Calu3 (cell line): ENCODE data around the gene CNTNAP2. TPM values are rescaled to one million over a fixed set of nuclear protein-coding genes. Genes with fewer than 3 reads are reported as not detected.
A peak's percentile ranks its signal among the peaks of the same experiment; 100 is the strongest.

Experiments
- BruUV-seq: library from RNA; stranded (reverse); fragments of 400-500 nt; replicated peaks from 2 replicates; lab custom pipeline; 2021; lab: Mats Ljungman, UMichigan
- CTCF ChIA-PET: fragments of 300-600 bp; sonication (Branson Sonifier 250); formaldehyde crosslinking; loops from one replicate; lab custom pipeline; 2022; ENCODE audit warnings: antibody characterized with exemption; lab: Charles Lee
- DNase-seq: peaks from one replicate; pipeline ENCODE4 v3.0.0; 2022
- H3K27ac Mint-ChIP-seq: one replicate; pipeline ENCODE4 v1.8.0; 2022; ENCODE audit warnings: mixed read lengths; ENCODE audit not compliant: unreplicated experiment
- H3K27me3 Mint-ChIP-seq: one replicate; pipeline ENCODE4 v1.8.0; 2022; ENCODE audit warnings: mixed read lengths; ENCODE audit not compliant: unreplicated experiment
- H3K36me3 Mint-ChIP-seq: one replicate; pipeline ENCODE4 v1.8.0; 2022; ENCODE audit warnings: mild to moderate bottlenecking, moderate library complexity, mixed read lengths; ENCODE audit not compliant: insufficient read depth, unreplicated experiment
- H3K4me1 Mint-ChIP-seq: one replicate; pipeline ENCODE4 v1.8.0; 2022; ENCODE audit warnings: mild to moderate bottlenecking, low read depth, mixed read lengths; ENCODE audit not compliant: unreplicated experiment
- H3K4me3 Mint-ChIP-seq: one replicate; pipeline ENCODE4 v1.8.0; 2022; ENCODE audit warnings: mild to moderate bottlenecking, low read depth, moderate library complexity, mixed read lengths; ENCODE audit not compliant: unreplicated experiment
- H3K9me3 Mint-ChIP-seq: one replicate; pipeline ENCODE4 v1.8.0; 2022; ENCODE audit warnings: low read depth, mixed read lengths; ENCODE audit not compliant: unreplicated experiment
- CTCF ChIP-seq: fragments of 200-600 bp; IDR thresholded peaks from one replicate; pipeline ENCODE4 v1.8.0; 2022; ENCODE audit warnings: antibody characterized with exemption; ENCODE audit not compliant: unreplicated experiment
- intact Hi-C: fragments of 100-400 bp; cut with micrococcal nuclease; formaldehyde crosslinking; loops from one replicate; pipeline ENCODE4 v1.10.0; 2022; ENCODE audit not compliant: unreplicated experiment
- total RNA-seq: library from RNA; stranded (reverse); gene quantifications from 2 replicates; pipeline ENCODE4 v1.2.3, GENCODE V29; 2022

The CNTNAP2 gene
- total RNA-seq, 1 experiment from 2014 or later: 1.1 TPM

GRCh38 chr7:148264933-148265557 lies 2148.4 kb downstream of the CNTNAP2 start:
- Mint-ChIP-seq H3K9me3 (no peaks in the 10 kb centered on the region), H3K36me3 (no peaks in the 10 kb centered on the region), H3K27me3 (peaks cover 71% of the 10 kb centered on the region), H3K27ac (no peak overlapping the region), H3K4me3 (no peak overlapping the region), H3K4me1 (peaks cover 10% of the 10 kb centered on the region)
- intact Hi-C loops: loop anchor here (2.0 to 5.0 kb wide), 3 partner anchors 220 to 698 kb away; no protein-coding TSS in a partner anchor
- peak; percentile 17 for DNase-seq
- CTCF ChIA-PET: interaction anchor here (0.9 to 1.3 kb wide), 6 partner anchors 62 to 698 kb away, joined by 3 to 11 read pairs (median 3); no protein-coding TSS in a partner anchor
- no TSS peak for BruUV-seq
- TF ChIP-seq CTCF: peak; percentile 52

GRCh38 chr7:148265896-148266295 lies 2149.3 kb downstream of the CNTNAP2 start:
- no TSS peak for BruUV-seq
- Mint-ChIP-seq H3K4me1 (peaks cover 10% of the 10 kb centered on the region), H3K27ac (no peak overlapping the region), H3K27me3 (peaks cover 77% of the 10 kb centered on the region), H3K36me3 (no peaks in the 10 kb centered on the region), H3K9me3 (no peaks in the 10 kb centered on the region), H3K4me3 (no peak overlapping the region)
- intact Hi-C loops: loop anchor here (2.0 to 5.0 kb wide), 3 partner anchors 219 to 697 kb away; no protein-coding TSS in a partner anchor
- no peak for DNase-seq
- TF ChIP-seq CTCF: no peak
- CTCF ChIA-PET: interaction anchor here (1.1 to 1.3 kb wide), 2 partner anchors 215 to 220 kb away, joined by 4 to 11 read pairs; no protein-coding TSS in a partner anchor

GRCh38 chr7:148266795-148267194 lies 2150.2 kb downstream of the CNTNAP2 start:
- Mint-ChIP-seq H3K36me3 (no peaks in the 10 kb centered on the region), H3K27me3 (peaks cover 74% of the 10 kb centered on the region), H3K4me3 (no peak overlapping the region), H3K27ac (no peak overlapping the region), H3K9me3 (no peaks in the 10 kb centered on the region), H3K4me1 (peaks cover 10% of the 10 kb centered on the region)
- BruUV-seq: no TSS peak
- CTCF ChIA-PET: interaction anchor here (0.7 kb wide), 1 partner anchor 18 kb away, joined by 5 read pairs; no protein-coding TSS in a partner anchor
- intact Hi-C loops: loop anchor here (5.0 kb wide), 1 partner anchor 261 kb away; no protein-coding TSS in a partner anchor
- no peak for TF ChIP-seq CTCF
- no peak for DNase-seq

- intact Hi-C loops: no loop called here
- no peak overlapping the region for H3K4me3 Mint-ChIP-seq
- H3K27ac Mint-ChIP-seq: no peak overlapping the region
- H3K9me3 Mint-ChIP-seq: no peaks in the 10 kb centered on the region
- H3K27me3 Mint-ChIP-seq: peaks cover 93% of the 10 kb centered on the region
- DNase-seq: no peak
- TF ChIP-seq CTCF: no peak
- no peaks in the 10 kb centered on the region for H3K36me3 Mint-ChIP-seq
- BruUV-seq: no TSS peak
- H3K4me1 Mint-ChIP-seq: no peaks in the 10 kb centered on the region
- CTCF ChIA-PET: no interaction called here
These were observed 2154.0 kb downstream of the CNTNAP2 start for GRCh38 chr7:148270576-148270975.
